H9 (cell line): ENCODE measurements around the gene KCNIP4. TPM values are rescaled to one million over a fixed set of nuclear protein-coding genes. Genes with fewer than 3 reads are reported as not detected.

Source experiments
- DNase-seq: peaks from one replicate; pipeline ENCODE4 v3.0.0-alpha.2; 2017
- H2AFZ ChIP-seq: one replicate; pipeline ENCODE4 v1.6.1; 2013; ENCODE audit warnings: mild to moderate bottlenecking, low read length, control low read depth, moderate library complexity
- H2AK5ac ChIP-seq: 2 replicates; pipeline ENCODE4 v1.6.1; 2013; ENCODE audit warnings: low read length, control low read depth, mixed read lengths; ENCODE audit not compliant: insufficient read length
- H2BK120ac ChIP-seq: one replicate; pipeline ENCODE4 v1.6.1; 2013; ENCODE audit warnings: low read depth, mild to moderate bottlenecking, low read length, control low read depth, inconsistent platforms; ENCODE audit not compliant: poor library complexity, severe bottlenecking
- H2BK12ac ChIP-seq: 2 replicates; pipeline ENCODE4 v1.6.1; 2013; ENCODE audit warnings: low read length, control low read depth, mixed read lengths, low read depth; ENCODE audit not compliant: insufficient read length
- H2BK15ac ChIP-seq: 2 replicates; pipeline ENCODE4 v1.6.1; 2013; ENCODE audit warnings: low read depth, low read length, control low read depth
- H2BK20ac ChIP-seq: one replicate; pipeline ENCODE4 v1.6.1; 2013; ENCODE audit warnings: low read depth, mild to moderate bottlenecking, low read length, control low read depth, inconsistent platforms; ENCODE audit not compliant: poor library complexity, severe bottlenecking
- H2BK5ac ChIP-seq: 2 replicates; pipeline ENCODE4 v1.6.1; 2013; ENCODE audit warnings: low read length, control low read depth, mixed read lengths; ENCODE audit not compliant: insufficient read length
- H3K14ac ChIP-seq: 2 replicates; pipeline ENCODE4 v1.6.1; 2013; ENCODE audit warnings: low read length, control low read depth; ENCODE audit not compliant: insufficient read depth
- H3K18ac ChIP-seq: 2 replicates; pipeline ENCODE4 v1.6.1; 2013; ENCODE audit warnings: low read depth, mild to moderate bottlenecking, mixed read lengths, low read length, control low read depth; ENCODE audit not compliant: insufficient read length
- H3K23ac ChIP-seq: 2 replicates; pipeline ENCODE4 v1.6.1; 2013; ENCODE audit warnings: low read length, control low read depth, mixed read lengths, low read depth; ENCODE audit not compliant: insufficient read length
- H3K23me2 ChIP-seq: 2 replicates; pipeline ENCODE4 v1.6.1; 2013; ENCODE audit warnings: low read depth, mild to moderate bottlenecking, mixed read lengths, low read length, control low read depth; ENCODE audit not compliant: insufficient read length, poor library complexity, severe bottlenecking
- H3K27ac ChIP-seq: 2 replicates; pipeline ENCODE4 v1.5.1; 2013; ENCODE audit warnings: low read length, control low read depth, mixed read lengths, low read depth; ENCODE audit not compliant: insufficient read length
- H3K27me3 ChIP-seq: 2 replicates; pipeline ENCODE4 v1.6.1; 2013; ENCODE audit warnings: low read length, control low read depth, inconsistent platforms; ENCODE audit not compliant: insufficient read depth
- H3K4ac ChIP-seq: 2 replicates; pipeline ENCODE4 v1.6.1; 2013; ENCODE audit warnings: low read depth, mild to moderate bottlenecking, control low read depth, inconsistent platforms, low read length, moderate library complexity
- H3K4me1 ChIP-seq: 2 replicates; pipeline ENCODE4 v1.6.1; 2013; ENCODE audit warnings: low read length, control low read depth, inconsistent platforms; ENCODE audit not compliant: insufficient read depth
- H3K4me2 ChIP-seq: 2 replicates; pipeline ENCODE4 v1.6.1; 2013; ENCODE audit warnings: low read length, control low read depth, mixed read lengths; ENCODE audit not compliant: insufficient read length, insufficient read depth
- H3K56ac ChIP-seq: 2 replicates; pipeline ENCODE4 v1.6.1; 2013; ENCODE audit warnings: low read depth, mild to moderate bottlenecking, mixed read lengths, low read length, control low read depth; ENCODE audit not compliant: insufficient read length
- H3K79me1 ChIP-seq: 2 replicates; pipeline ENCODE4 v1.6.1; 2013; ENCODE audit warnings: low read depth, mild to moderate bottlenecking, moderate library complexity, low read length, control low read depth, inconsistent platforms; ENCODE audit not compliant: insufficient read depth, poor library complexity, severe bottlenecking
- H3K79me2 ChIP-seq: 2 replicates; pipeline ENCODE4 v1.6.1; 2013; ENCODE audit warnings: low read length, control low read depth, inconsistent platforms; ENCODE audit not compliant: insufficient read depth
- H3K9ac ChIP-seq: 2 replicates; pipeline ENCODE4 v1.6.1; 2013; ENCODE audit warnings: low read length, control low read depth, mixed read lengths; ENCODE audit not compliant: insufficient read length; ENCODE audit errors: extremely low read depth
- H3K9me3 ChIP-seq: one replicate; pipeline ENCODE4 v1.6.1; 2013; ENCODE audit warnings: low read depth, low read length, inconsistent platforms; ENCODE audit not compliant: control insufficient read depth
- H3T11ph ChIP-seq: one replicate; pipeline ENCODE4 v1.6.1; 2013; ENCODE audit warnings: mild to moderate bottlenecking, low read length, control low read depth, inconsistent platforms
- H4K20me1 ChIP-seq: one replicate; pipeline ENCODE4 v1.6.1; 2013; ENCODE audit not compliant: control insufficient read depth, insufficient read length, insufficient read depth
- H4K5ac ChIP-seq: 2 replicates; pipeline ENCODE4 v1.6.1; 2013; ENCODE audit warnings: low read depth, mild to moderate bottlenecking, mixed read lengths, low read length, control low read depth; ENCODE audit not compliant: insufficient read length
- H4K8ac ChIP-seq: replicated peaks from 2 replicates; pipeline ENCODE4 v1.6.1; 2013; ENCODE audit warnings: low read length, control low read depth, mixed read lengths, low read depth; ENCODE audit not compliant: insufficient read length
- H4K91ac ChIP-seq: 2 replicates; pipeline ENCODE4 v1.6.1; 2013; ENCODE audit warnings: low read depth, mild to moderate bottlenecking, moderate library complexity, mixed read lengths, low read length, control low read depth; ENCODE audit not compliant: insufficient read length
- H3K27ac Mint-ChIP-seq, 3 experiments: 2 replicates in 2 of 3; 3 replicates in 1 of 3; pipeline ENCODE4 v1.8.0; 2020 to 2021; ENCODE audit warnings: mixed read lengths in 3 of 3, mild to moderate bottlenecking in 1 of 3, moderate library complexity in 1 of 3
- H3K27me3 Mint-ChIP-seq: 2 replicates; pipeline ENCODE4 v1.8.0; 2021; ENCODE audit warnings: low read depth, mild to moderate bottlenecking, moderate library complexity, mixed read lengths
- H3K36me3 Mint-ChIP-seq, 3 experiments: 2 replicates in 2 of 3; 3 replicates in 1 of 3; pipeline ENCODE4 v1.8.0; 2020 to 2021; ENCODE audit warnings: low read depth in 3 of 3, mixed read lengths in 3 of 3; ENCODE audit not compliant: insufficient read depth in 1 of 3
- H3K4me1 Mint-ChIP-seq, 2 experiments: 2 replicates each; pipeline ENCODE4 v1.8.0; 2020; ENCODE audit warnings: mixed read lengths in 2 of 2
- H3K4me3 Mint-ChIP-seq, 2 experiments: 2 replicates in 1 of 2; 3 replicates in 1 of 2; pipeline ENCODE4 v1.8.0; 2020 to 2021; ENCODE audit warnings: mild to moderate bottlenecking in 2 of 2, mixed read lengths in 2 of 2, moderate library complexity in 1 of 2
- H3K9me3 Mint-ChIP-seq, 2 experiments: 2 replicates in 1 of 2; 3 replicates in 1 of 2; pipeline ENCODE4 v1.8.0; 2020; ENCODE audit warnings: mild to moderate bottlenecking in 2 of 2, mixed read lengths in 2 of 2, moderate library complexity in 1 of 2
- CTCF ChIP-seq: fragments of 200-600 bp; sonication (generic); conservative IDR thresholded peaks from 3 replicates; pipeline ENCODE4 v1.8.0; 2021; ENCODE audit warnings: antibody characterized with exemption, mild to moderate bottlenecking
- WGBS: extraction: QIAGEN DNeasy Blood & Tissue Kit; methylation state at CpG from one replicate; pipeline ENCODE4 v1.1.7; 2013; ENCODE audit warnings: missing lambda C conversion rate, low lambda C conversion rate, mixed read lengths; ENCODE audit not compliant: insufficient read length; ENCODE audit errors: extremely low coverage; 5-methylcytosine and 5-hydroxymethylcytosine counted together
- total RNA-seq: library from RNA; stranded (reverse); gene quantifications from 2 replicates; pipeline ENCODE4 v1.2.1, GENCODE V29; 2021

KCNIP4 gene
- total RNA-seq, 1 experiment from 2014 or later: not detected

DNA sequence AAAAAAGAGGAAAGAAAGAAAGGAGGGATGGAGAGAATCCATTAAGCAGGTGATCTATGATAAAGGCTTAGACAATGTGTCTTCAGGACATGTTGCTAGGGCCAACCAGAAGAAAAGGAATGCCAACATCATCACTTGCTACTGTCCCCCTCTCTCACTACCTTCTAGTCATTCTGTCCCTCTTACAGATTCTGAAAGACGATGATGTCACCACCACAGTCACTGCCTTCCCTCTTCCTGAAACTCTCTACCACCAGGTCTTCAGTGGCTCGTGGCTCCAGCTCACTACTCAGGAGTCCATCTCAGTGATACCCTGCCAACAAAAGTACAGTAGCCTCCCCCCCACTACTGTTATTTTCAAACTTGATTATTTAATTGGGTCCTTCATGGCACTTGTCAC, 64.0 kb downstream of the KCNIP4 start:
- H3K4ac ChIP-seq: no peak overlapping the region
- H3K23me2 ChIP-seq: no peaks in the 10 kb centered on the region
- H2BK5ac ChIP-seq: no peak overlapping the region
- DNase-seq: no peak
- H2AK5ac ChIP-seq: no peak overlapping the region
- Mint-ChIP-seq H3K36me3 (no peaks in the 10 kb centered on the region), H3K4me3 (no peak overlapping the region), H3K27ac (no peak overlapping the region), H3K9me3 (no peaks in the 10 kb centered on the region), H3K4me1 (no peaks in the 10 kb centered on the region), H3K27me3 (no peaks in the 10 kb centered on the region; the same call in 1 of the 2 replicates)
- H4K20me1 ChIP-seq: no peaks in the 10 kb centered on the region
- no peak overlapping the region for H3K56ac ChIP-seq
- TF ChIP-seq CTCF: no peak
- no peak overlapping the region for H3K4me2 ChIP-seq
- no peaks in the 10 kb centered on the region for H3K27me3 ChIP-seq
- H2BK15ac ChIP-seq: no peak overlapping the region
- no peaks in the 10 kb centered on the region for H3K79me1 ChIP-seq
- no peaks in the 10 kb centered on the region for H3K79me2 ChIP-seq
- H4K5ac ChIP-seq: no peak overlapping the region
- no peak overlapping the region for H3K14ac ChIP-seq
- no peak overlapping the region for H2BK120ac ChIP-seq
- no peaks in the 10 kb centered on the region for H3K4me1 ChIP-seq
- no peak overlapping the region for H4K91ac ChIP-seq
- no peak overlapping the region for H3K18ac ChIP-seq
- no peak overlapping the region for H3K9ac ChIP-seq
- H2AFZ ChIP-seq: no peak overlapping the region
- no peak overlapping the region for H3K27ac ChIP-seq
- no peak overlapping the region for H2BK20ac ChIP-seq
- no peak overlapping the region for H3K23ac ChIP-seq
- H3K9me3 ChIP-seq: no peaks in the 10 kb centered on the region
- H4K8ac ChIP-seq: no peak overlapping the region
- no CpG with 5 or more reads among the region's 2 CpGs for WGBS
- no peak overlapping the region for H3T11ph ChIP-seq
- H2BK12ac ChIP-seq: no peak overlapping the region
